ENCODE results near the gene SIK3.
A peak's percentile ranks its signal among the peaks of the same experiment; 100 is the strongest.
"Not testable (repeated sequence)": the region's sequence is repeated elsewhere in the genome, so short reads cannot be mapped to it uniquely, and the experiment has no call there.

The SIK3 gene

DNA sequence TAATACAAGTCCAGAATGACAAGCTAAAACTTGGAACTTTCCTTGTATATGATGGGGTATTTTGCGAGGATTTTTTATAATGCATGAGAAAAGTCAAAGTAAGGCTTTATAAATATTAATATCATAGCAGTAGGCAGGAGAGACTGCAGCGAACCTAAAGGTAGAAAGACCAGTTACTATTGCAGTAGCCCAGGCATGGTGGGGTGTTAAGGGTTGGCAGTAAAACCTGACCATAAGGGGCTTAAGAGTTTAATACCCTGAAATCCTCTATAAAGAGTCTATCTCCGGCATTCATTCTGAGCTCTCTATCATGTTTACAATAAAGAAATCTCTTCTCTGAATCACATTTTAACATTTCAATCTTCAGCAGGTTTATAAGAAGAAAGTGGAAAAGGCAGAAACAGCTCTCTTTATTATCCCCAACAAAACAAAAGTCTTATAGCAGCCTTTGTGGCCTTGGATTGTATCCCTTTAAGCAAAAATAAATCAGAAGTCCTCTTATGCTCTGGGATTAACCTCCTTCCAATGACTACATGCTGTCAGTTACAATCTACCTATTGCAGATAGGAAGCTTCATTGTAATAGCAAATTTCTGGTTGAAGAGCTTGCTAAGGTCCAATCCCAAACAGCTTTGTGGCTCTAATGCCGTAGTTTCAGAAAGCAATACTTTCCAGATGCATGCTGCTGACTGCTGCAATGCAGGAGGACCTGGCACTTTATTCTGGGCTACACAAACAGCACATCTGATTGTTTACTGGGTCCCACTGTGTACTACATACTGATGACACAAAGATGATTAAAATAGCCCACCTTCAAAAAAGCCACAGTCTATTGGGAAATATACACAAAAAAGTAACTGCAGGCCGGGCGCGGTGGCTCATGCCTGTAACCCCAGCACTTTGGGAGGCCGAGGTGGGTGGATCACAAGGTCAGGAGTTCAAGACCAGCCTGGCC, 45.8 kb downstream of the SIK3 start:
- H3K4me3 Mint-ChIP-seq = no peak overlapping the region
- H3K9me3 Mint-ChIP-seq = no peaks in the 10 kb centered on the region
- H3K4me1 Mint-ChIP-seq = peaks cover 16% of the 10 kb centered on the region
- ATAC-seq (no peak), DNase-seq (ENCODE audit: low spot score in 2 of 2) (no peak)
- no peak overlapping the region for H3K27ac Mint-ChIP-seq
- peaks cover 11% of the 10 kb centered on the region for H3K36me3 Mint-ChIP-seq

DNA sequence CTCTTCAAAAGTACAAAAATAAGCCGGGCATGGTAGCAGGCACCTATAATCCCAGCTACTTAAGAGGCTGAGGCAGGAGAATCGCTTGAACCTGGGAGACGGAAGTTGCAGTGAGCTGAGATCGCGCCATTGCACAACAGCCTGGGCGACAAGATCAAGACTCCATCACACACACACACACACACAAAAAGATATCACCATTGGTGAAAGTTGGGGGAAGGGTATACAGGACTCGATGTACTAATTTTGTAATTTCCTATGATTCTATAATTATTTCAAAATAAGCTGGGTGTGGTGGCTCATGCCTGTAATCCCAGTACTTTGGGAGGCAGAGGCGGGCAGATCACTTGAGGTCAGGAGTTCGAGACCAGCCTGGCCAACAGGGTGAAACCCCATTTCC, 48.1 kb downstream of the SIK3 start:
- Mint-ChIP-seq H3K4me1 (peaks cover 25% of the 10 kb centered on the region), H3K36me3 (peaks cover 11% of the 10 kb centered on the region)
- H3K9me3 Mint-ChIP-seq; H3K4me3 Mint-ChIP-seq; DNase-seq (ENCODE audit: low spot score in 2 of 2); ATAC-seq; H3K27ac Mint-ChIP-seq: not testable (repeated sequence)

DNA sequence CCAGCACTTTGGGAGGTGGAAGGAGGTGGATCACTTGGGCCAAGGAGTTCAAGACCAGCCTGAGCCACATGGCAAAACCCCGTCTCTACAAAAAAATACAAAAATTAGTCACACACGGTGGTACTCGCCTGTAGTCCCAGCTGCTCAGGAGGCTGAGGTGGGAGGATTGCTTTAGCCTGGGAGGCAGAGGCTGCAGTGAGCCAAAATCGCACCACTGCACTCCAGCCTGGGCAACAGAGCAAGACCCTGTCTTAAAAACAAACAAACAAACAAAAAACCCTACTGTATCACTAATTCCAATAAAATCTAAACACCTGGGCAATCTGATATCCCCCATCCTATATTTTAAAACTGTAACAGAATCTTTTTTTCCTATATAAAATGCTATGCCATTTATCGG, 51.6 kb downstream of the SIK3 start:
- not testable (repeated sequence) for DNase-seq (ENCODE audit: low spot score in 2 of 2); H3K9me3 Mint-ChIP-seq; H3K4me3 Mint-ChIP-seq; H3K27ac Mint-ChIP-seq; ATAC-seq
- Mint-ChIP-seq H3K36me3 (peaks cover 11% of the 10 kb centered on the region), H3K4me1 (peaks cover 48% of the 10 kb centered on the region)

DNA sequence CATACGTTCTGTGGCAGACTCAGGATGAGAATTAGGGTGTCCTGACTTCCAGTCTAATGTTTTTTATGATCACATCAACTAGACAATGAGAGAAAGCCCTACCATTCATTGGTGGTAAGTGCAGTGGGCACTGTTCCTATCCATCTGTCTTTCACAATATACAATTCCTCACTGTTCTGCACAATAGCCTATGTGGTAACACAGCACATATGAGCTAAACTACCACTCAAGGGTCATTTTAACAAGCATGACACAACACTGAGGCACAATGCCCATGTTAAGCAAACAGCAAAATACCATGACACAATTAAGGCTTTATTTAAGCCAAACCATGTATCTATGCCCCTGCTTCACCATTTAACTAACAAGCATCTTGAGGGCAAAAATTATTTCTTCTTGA, 52.3 kb downstream of the SIK3 start:
- H3K4me3 Mint-ChIP-seq = peak overlapping the region; percentile 36
- peaks cover 53% of the 10 kb centered on the region for H3K4me1 Mint-ChIP-seq
- H3K27ac Mint-ChIP-seq = no peak overlapping the region
- peaks cover 11% of the 10 kb centered on the region for H3K36me3 Mint-ChIP-seq
- DNase-seq (ENCODE audit: low spot score in 2 of 2) (no peak), ATAC-seq (no peak)
- H3K9me3 Mint-ChIP-seq = no peaks in the 10 kb centered on the region

DNA sequence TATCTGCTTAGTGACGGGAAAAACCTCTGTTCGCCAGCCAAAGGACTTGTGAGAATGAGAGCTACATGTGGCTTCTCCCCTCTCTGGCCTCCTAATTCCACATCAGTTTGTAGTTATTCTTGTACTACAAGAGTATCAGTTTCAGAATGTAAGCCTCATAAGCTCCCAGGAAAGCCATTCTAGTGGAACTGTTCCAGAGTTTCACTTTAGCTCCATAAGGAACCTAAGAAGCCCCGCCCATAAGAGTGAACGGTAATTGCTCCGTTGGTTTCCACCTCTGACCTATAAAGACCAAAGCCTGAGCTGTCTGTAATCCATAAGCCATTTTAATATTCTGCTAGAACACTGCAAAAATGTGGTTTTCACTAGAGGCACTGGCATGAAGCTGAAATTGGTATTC, 53.0 kb downstream of the SIK3 start:
- H3K27ac Mint-ChIP-seq = peak overlapping the region; percentile 54
- peaks cover 61% of the 10 kb centered on the region for H3K4me1 Mint-ChIP-seq
- no peaks in the 10 kb centered on the region for H3K9me3 Mint-ChIP-seq
- no peak for DNase-seq (ENCODE audit: low spot score in 2 of 2)
- peak overlapping the region; percentile 36 for H3K4me3 Mint-ChIP-seq
- peaks cover 5% of the 10 kb centered on the region for H3K36me3 Mint-ChIP-seq
- peak; percentile 44 for ATAC-seq

DNA sequence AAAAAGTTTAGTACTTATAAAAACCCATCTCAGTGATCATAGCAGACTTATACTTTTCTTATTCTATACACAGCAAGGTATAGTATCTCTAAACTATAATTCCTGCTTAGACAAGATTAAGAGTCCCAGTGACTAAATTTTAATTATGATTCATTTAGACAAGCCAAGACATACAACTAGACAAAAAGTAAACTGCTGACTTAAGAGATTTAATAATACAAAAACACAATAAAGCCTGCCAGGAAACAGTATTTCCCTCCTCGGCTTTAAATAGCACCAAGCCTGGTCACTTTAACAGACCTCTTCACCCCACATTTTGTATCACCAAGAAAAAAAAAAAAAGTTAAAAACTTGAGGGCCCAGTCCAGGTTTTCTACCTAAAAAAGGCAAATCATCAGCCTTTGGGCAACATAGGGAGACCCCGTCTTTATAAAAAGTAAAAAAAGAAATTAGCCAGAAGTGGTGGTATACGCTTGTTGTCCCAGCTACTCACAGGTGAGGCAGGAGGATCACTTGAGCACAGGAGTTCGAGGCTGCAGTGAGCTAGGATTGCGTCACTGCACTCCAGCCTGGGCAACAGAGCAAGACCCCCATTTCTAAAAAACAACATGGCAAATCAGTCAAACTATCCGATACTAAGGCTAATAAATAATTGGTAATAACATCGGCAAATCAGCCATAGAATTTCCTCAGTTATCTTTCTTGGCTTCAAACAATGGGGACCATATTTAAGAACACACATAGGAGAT, 53.8 kb downstream of the SIK3 start:
- DNase-seq (ENCODE audit: low spot score in 2 of 2) (no peak), ATAC-seq (no peak)
- Mint-ChIP-seq H3K9me3 (no peaks in the 10 kb centered on the region), H3K36me3 (peaks cover 5% of the 10 kb centered on the region), H3K4me1 (peaks cover 67% of the 10 kb centered on the region), H3K4me3 (peak overlapping the region; percentile 36), H3K27ac (peak overlapping the region; percentile 54)

DNA sequence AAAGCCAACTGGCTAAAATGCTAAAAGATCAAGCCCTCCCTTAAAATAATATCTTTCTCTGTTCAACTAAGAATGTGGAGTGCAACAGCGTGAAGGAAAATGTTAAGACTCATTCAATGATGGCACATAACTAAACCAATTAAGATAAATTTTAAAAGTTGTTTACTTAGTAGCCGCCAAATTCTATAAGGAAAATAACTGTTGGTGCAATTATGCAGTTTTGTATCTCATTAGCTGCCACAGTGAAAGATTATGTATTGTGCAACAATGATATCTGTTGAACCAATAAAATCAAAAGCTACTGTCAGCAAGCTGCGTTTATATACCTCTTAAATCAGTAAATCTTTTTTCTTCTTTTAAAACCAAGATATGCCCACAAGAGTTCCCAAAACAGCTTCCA, 55.5 kb downstream of the SIK3 start:
- peaks cover 83% of the 10 kb centered on the region for H3K4me1 Mint-ChIP-seq
- peak overlapping the region; percentile 13 for H3K4me3 Mint-ChIP-seq
- no peak overlapping the region for H3K27ac Mint-ChIP-seq
- ATAC-seq (no peak), DNase-seq (ENCODE audit: low spot score in 2 of 2) (no peak)
- no peaks in the 10 kb centered on the region for H3K9me3 Mint-ChIP-seq
- peaks cover 5% of the 10 kb centered on the region for H3K36me3 Mint-ChIP-seq

DNA sequence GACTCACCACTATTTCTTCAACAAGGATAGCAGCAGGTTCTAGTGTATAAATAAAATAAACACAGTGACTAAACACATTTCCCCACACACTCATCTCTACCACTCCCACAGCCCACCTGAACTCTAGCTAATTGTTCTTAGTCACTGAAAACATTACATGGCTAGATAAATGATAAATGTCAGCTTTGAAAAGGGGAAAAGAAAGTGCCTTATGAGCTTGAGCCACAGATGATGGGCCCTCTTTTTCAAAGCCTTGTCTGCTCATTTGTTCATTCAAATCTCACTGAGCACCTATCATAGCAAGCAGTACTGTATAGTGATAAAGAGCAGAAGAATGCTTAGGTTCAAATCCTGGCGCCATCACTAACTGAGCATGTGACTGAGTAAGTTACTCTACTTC, 58.3 kb downstream of the SIK3 start:
- ATAC-seq (peak; percentile 96), DNase-seq (ENCODE audit: low spot score in 2 of 2) (no peak)
- Mint-ChIP-seq H3K36me3 (peaks cover 12% of the 10 kb centered on the region), H3K9me3 (no peaks in the 10 kb centered on the region), H3K4me1 (peaks cover 81% of the 10 kb centered on the region), H3K4me3 (no peak overlapping the region), H3K27ac (no peak overlapping the region)

DNA sequence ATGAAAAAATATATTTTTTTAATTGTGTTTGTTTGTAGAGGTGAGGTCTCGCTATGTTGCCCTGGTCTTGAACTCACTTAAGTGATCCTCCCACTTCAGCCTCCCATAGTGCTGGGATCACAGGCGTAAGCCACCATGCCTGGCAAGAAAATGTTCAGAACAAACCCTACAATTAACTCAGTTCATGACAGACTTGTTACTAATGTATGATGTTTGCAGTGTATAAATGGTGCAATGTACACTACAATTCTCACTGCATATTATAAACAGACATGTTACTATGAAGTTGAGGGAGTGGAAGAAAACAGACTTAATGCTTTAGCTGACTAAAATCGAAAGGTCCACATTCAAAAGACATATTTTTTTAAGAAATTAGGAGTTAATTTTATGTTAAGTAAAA, 59.0 kb downstream of the SIK3 start:
- DNase-seq (ENCODE audit: low spot score in 2 of 2) = no peak
- Mint-ChIP-seq H3K36me3 (peaks cover 12% of the 10 kb centered on the region), H3K4me1 (peaks cover 77% of the 10 kb centered on the region), H3K4me3 (no peak overlapping the region), H3K27ac (no peak overlapping the region), H3K9me3 (no peaks in the 10 kb centered on the region)
- ATAC-seq = no peak

DNA sequence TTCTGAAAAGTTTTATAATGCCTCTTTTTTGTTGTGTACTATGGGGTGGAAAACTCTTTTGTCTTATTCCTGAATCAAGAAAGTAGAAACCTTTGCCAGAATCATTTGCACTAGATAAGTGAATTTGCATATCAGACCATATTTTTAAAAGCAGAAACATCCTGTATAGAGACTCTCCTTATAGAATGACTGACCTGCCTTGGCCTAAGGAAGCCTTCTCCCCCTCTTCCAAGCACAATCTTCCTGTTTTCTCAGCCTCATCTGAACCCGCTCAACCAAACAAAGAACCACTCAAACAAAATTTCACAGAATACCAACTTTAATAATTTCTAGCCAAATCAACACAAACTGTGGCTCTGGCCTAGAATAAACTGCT, 60.3 kb downstream of the SIK3 start:
- no peak overlapping the region for H3K4me3 Mint-ChIP-seq
- peaks cover 75% of the 10 kb centered on the region for H3K4me1 Mint-ChIP-seq
- H3K9me3 Mint-ChIP-seq = no peaks in the 10 kb centered on the region
- peaks cover 10% of the 10 kb centered on the region for H3K36me3 Mint-ChIP-seq
- DNase-seq (ENCODE audit: low spot score in 2 of 2) (no peak), ATAC-seq (no peak)
- peak overlapping the region; percentile 51 for H3K27ac Mint-ChIP-seq

DNA sequence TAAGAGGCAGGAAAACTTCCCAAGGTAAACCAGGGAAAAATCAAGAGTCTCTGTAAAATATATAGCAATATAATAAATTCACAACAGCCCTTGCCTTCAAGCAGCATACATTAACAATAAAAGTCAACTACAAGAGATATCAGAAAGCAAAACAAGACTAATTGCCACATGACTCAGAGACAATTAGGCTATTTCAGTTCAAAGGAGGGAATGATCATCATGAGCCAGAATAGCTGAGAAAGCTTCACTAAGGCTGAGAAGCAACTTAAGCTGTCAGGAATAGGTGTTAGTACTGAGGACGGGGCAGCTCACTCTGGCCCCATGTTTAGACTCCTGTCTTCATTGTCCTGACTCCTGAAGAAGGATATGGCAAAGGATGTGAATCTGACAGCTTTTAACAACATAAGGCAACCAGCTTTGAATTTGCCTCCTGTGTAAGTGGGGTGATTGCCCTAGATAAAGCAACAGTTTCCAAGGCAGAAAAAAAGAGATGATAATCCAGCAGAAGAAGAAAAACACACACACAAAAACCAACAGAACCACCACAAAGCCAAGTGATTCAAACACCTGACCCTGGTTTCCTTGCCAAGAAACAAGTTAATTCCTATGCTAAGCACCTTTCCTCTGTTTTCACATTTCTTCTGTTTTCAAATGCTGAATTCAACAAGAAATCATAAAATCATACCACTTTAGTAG, 60.8 kb downstream of the SIK3 start:
- no peak for ATAC-seq
- no peak for DNase-seq (ENCODE audit: low spot score in 2 of 2)
- no peaks in the 10 kb centered on the region for H3K9me3 Mint-ChIP-seq
- peak overlapping the region; percentile 51 for H3K27ac Mint-ChIP-seq
- H3K36me3 Mint-ChIP-seq = peaks cover 8% of the 10 kb centered on the region
- H3K4me1 Mint-ChIP-seq = peaks cover 72% of the 10 kb centered on the region
- H3K4me3 Mint-ChIP-seq = no peak overlapping the region

DNA sequence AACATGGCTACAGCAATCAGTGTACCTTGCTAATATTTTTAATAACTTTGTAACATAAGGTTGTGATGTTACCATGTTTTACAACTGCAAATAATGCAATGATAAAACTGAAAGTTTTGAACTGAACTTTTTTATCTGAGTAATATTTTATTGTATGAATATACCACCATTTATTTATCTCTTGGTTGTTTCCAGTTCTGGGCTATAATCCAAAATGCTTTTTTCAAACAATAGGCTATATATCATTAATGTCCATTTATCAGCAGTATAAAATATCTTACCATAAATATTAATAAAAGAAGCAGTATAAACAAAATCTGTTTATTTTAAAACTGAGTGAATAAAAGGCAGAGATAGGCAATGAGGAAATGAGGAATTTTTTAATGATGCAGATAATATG, 63.3 kb downstream of the SIK3 start:
- no peaks in the 10 kb centered on the region for H3K9me3 Mint-ChIP-seq
- H3K4me3 Mint-ChIP-seq = no peak overlapping the region
- peaks cover 11% of the 10 kb centered on the region for H3K36me3 Mint-ChIP-seq
- ATAC-seq = no peak
- DNase-seq (ENCODE audit: low spot score in 2 of 2) = no peak
- H3K4me1 Mint-ChIP-seq = peaks cover 56% of the 10 kb centered on the region
- H3K27ac Mint-ChIP-seq = no peak overlapping the region

DNA sequence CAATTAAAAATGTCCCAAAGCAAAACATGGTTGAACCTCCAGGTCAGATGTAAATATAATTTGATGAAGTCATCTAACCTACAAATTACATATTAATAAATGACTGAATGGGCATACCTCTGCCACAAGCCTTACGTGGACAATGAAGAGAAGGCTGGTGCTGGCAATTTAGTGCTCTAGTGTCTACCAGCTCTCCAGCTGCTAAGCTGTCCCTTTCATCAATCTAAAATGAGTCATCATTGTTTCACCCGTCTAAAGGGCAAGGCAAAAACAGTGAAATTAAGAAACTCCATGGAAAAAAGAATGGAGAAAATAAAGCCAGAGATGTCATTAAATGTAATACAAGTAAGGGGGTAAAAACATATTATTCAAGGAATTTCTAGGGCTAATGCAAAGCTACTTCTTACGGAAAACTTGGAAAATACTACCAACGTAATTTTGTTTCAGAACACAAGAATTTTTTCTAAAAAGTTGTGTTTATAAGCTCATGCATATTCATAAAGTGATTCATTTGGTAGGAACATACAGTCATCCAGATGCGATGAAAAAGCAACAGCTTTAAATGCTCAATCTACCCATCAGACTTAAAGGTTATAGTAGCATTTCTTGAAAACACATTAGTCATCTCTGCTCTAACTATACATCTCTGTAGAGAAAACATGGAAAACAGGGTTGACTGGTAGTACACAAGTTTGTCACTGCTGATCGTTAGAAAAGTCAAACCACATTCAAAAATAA, 71.5 kb downstream of the SIK3 start:
- no peaks in the 10 kb centered on the region for H3K9me3 Mint-ChIP-seq
- ATAC-seq = peak; percentile 91
- H3K36me3 Mint-ChIP-seq = peaks cover 4% of the 10 kb centered on the region
- H3K4me1 Mint-ChIP-seq = peaks cover 61% of the 10 kb centered on the region
- H3K4me3 Mint-ChIP-seq = peak overlapping the region; percentile 54
- DNase-seq (ENCODE audit: low spot score in 2 of 2) = no peak
- H3K27ac Mint-ChIP-seq = peak overlapping the region; percentile 93

DNA sequence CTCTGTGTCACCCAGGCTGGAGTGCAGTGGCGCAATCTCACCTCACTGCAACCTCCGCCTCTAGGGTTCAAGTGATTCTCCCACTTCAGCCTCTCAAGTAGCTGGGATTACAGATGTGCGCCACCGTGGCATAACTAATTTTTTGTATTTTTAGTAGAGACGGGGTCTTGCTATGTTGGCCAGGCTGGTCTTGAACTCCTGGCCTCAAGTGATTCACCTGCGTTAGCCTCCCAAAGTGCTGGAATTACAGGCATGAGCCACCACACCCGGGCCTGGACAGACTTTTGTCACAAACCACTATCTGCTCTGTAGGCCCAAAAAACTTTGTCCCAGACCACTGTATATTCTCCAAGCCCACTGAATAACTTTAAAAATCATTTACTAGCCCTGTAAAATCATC, 74.5 kb downstream of the SIK3 start:
- ATAC-seq, H3K9me3 Mint-ChIP-seq, H3K4me3 Mint-ChIP-seq: not testable (repeated sequence)

DNA sequence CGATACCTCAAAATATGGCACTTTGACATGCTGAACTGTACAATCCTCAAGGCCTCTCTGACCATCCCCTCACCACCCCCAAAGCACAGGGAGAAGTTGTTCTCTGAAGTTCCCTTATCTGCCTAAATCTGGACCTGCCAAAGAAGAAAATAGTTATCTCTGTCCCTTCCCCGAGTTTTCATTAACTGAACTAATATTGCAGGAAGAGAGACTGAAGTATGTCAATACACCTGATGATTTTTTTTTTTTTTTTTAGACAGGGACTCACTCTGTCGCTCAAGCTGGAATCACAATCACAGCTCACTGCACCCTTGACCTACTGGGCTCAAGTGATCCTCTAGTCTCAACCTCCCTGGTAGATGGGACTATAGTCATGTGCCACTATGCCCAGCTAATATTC, 75.0 kb downstream of the SIK3 start:
- ATAC-seq (no peak), DNase-seq (ENCODE audit: low spot score in 2 of 2) (no peak)
- Mint-ChIP-seq H3K9me3 (no peaks in the 10 kb centered on the region), H3K4me3 (peak overlapping the region; percentile 0), H3K36me3 (no peaks in the 10 kb centered on the region), H3K4me1 (peaks cover 72% of the 10 kb centered on the region), H3K27ac (peak overlapping the region; percentile 48)

More for the DNA sequence above, 74.5 kb downstream of the SIK3 start:
- H3K27ac Mint-ChIP-seq; H3K36me3 Mint-ChIP-seq; DNase-seq (ENCODE audit: low spot score in 2 of 2): not testable (repeated sequence)
- H3K4me1 Mint-ChIP-seq = peaks cover 73% of the 10 kb centered on the region

All from stimulated activated effector memory CD8-positive, alpha-beta T cell treated with anti-CD3 and anti-CD28 coated beads, Interleukin-12 subunit alpha, Interleukin-12 subunit beta, amount 100 ng/mL, for 72 hours (primary cell).